ENCODE measurements around the gene EXOC4.

The EXOC4 gene

DNA sequence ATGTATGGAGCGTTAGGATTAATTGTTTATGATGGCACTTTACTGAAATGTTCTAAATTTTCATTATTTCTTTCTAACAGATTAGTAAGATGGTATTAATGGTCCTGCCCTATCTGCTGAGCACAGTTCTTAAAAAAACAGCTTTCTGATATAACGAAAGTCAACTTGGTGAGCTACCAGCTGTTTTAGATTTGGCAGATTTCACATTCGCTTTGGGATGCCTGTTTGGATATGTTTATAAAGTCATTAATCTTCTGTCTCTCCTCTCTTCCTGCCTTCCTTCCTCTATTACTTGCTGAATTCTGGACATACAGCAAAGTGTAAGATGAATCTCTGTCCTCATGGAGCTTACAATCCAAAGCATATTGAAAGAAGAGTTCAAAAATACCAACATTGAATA, 477.5 kb downstream of the EXOC4 start:
- no peak for DNase-seq

DNA sequence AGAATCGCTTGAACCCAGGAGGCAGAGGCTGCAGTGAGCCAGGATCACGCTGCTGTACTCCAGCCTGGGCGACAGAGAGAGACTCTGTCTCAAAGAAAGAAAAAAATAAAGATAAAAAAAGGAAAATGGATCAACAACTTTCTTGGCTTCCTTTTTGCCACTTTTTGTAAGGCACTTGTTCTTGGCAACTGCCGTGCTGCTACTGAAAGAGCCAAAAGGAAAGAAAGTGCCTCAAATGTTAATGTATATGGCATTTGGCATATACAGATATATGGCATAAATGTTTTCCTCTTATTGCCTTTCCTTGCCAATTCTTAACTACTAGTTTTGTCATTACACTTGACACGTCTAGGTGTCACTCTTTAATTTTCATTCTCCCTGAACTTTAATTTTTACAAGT, 480.5 kb downstream of the EXOC4 start:
- no peak for DNase-seq

DNA sequence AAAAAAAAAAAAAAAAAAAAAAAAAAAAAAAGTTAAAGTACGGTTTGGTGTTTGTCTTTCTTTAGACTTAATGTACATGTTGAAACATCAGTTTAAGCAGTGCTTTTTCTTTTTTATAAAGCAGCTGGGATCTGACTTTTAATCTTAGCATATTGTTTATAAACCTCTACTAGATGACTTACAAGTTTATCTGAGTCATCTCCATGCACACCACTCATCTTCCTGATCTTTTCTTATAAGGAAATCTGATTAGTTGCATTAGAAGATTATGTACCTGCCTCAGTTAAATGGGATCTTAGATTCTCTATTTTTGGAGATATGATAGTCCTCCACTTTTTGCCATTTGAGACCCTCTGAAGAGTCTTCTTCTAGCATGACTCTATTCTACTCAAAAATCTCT, 482.3 kb downstream of the EXOC4 start:
- no peak for DNase-seq

DNA sequence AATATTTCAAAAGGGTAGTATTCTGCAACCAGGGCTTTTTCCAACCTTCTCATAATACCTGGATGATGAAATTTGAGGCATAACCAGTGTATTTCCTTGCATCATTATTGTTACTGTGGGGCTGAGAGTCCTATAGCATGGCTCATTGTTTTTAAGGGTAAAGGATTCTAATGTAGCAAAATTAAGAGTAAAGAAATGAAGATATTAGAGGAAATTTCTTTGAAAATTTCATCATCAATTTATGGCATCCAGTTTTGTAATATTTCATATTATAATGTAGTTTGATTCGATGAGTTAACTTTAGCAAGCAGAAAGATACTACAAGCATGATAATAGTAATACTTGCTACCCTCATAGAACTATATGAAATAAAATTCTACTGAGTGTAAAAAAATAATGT, 486.9 kb downstream of the EXOC4 start:
- DNase-seq: no peak

DNA sequence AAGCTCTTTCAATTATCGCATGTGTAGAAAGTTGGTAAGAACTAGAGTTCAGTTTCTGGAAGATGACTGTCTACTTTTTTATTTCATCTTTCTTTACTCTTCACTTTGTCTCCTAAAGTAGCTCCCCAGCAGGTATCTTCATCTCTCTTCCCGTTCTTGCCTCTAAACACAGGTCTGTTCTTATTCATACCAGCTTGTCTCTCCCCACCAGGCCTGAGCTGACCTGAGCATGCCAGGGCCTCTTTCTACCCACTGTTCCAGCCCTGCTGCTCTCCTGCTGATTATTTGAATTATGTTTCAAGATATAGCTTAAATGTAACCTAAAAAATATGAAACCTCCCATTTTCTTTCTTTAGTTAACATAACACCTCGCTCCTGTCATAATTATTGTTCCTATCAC, 488.2 kb downstream of the EXOC4 start:
- no peak for DNase-seq

DNA sequence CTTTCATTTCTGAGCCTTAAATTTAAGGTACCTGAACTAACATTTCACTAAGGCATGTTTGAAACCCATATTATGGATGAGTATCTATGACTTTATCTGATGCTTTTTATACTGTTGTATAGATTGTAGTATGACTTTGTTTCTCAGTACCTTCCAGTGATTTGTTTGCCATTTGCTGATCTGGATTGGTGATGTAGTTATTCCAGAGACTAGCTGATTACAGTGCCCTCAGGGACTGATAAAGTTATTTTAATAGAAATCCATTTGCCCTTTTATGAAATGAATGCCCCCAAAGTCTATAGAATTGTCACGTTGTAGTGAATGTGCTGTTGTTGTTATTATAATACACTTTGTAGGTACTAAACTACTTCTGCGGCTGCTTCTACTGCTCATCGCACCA, 488.8 kb downstream of the EXOC4 start:
- no peak for DNase-seq

DNA sequence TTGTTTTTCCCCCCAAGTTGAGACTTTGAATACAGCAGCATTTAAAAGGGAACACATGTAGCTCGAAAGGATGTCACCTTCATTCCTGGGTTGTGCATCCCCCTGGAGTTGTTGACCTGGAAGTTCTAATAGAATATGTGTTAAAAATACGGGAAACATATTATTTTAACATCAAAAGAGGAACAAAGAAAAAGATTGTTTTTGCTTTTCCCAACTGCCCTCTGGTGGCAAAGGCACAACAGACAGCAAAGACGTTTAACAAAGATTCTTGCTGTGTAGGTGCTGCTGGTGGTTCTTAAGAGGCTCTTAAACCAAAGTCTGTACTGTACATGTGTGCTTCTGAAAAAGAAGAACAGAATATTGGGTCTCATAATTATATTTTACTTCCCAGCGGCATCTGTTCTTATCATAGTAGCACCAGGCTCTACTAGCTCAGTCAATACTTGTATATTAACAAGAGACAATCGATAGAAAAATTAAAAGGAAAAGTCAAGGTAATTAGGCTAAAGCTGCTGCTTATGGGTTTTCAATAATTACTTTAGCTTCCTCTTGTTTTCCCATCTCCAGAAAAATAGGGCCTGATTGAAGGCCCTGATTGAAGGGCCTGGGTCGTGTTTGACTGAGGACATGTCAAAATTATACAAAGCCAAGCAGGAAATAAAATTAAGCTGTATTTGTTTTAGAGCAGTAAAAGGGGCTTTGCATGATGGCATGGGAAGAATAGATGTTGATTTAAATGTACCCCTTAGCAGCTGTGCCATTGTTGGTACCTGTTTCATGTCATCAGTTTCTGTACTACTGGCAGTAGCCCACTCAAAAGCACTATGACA, 490.0 kb downstream of the EXOC4 start:
- no peak for DNase-seq

DNA sequence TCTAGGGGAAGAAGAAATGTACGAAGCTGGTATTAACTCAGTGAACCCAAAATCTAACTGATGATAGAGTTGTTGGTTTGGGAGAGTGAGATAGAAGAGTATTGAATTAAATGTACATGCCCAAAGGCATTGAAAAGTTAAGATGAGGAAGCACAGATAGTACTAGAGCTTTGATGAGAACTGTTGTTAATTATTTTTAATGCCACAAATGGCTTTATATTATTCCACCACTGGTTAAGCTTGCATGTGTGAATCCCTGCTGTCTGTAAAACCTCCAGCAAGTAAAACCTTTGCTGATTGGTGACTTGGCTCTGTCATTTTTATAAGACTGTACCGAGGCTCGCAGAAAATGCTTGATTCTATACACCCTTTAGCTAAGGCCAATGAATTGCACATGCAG, 491.6 kb downstream of the EXOC4 start:
- DNase-seq: no peak

DNA sequence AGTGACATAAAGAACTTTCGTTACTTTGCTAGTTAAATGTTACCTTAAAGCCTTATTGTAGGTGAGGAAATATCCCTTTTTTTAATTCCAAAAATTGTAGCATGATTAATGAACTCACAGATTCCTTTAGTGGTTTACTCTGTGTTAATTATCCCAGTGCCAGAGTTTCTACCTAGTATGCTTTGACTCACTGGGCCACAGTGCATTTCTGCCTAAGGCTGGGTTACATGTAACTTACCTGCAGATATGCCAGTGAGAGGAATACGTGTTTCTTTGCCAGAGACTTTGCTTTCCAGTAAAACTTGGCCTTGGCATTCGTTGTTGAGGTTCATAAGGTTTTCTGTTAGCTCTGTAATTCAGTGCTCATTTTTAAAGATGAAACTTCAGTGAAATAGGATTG, 493.4 kb downstream of the EXOC4 start:
- DNase-seq: no peak

DNA sequence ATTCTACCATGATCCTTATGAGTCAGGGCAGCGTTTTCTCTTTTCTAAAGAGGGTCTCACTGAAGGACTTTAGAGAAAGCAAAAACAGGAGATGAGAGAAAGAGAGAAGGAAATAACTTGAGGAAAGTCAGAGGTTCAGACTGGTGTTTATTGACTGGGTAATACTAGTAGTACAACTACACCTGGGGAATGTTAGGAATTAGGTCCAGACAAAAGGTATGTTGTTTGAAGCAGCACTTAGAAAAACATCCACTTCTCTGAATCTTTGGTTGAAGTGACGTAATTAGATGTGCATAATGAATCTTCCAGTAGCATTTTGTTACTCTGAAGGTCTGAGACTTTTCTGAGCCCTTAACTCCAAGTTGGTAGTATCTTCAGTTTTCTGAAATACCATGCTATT, 494.0 kb downstream of the EXOC4 start:
- no peak for DNase-seq

DNA sequence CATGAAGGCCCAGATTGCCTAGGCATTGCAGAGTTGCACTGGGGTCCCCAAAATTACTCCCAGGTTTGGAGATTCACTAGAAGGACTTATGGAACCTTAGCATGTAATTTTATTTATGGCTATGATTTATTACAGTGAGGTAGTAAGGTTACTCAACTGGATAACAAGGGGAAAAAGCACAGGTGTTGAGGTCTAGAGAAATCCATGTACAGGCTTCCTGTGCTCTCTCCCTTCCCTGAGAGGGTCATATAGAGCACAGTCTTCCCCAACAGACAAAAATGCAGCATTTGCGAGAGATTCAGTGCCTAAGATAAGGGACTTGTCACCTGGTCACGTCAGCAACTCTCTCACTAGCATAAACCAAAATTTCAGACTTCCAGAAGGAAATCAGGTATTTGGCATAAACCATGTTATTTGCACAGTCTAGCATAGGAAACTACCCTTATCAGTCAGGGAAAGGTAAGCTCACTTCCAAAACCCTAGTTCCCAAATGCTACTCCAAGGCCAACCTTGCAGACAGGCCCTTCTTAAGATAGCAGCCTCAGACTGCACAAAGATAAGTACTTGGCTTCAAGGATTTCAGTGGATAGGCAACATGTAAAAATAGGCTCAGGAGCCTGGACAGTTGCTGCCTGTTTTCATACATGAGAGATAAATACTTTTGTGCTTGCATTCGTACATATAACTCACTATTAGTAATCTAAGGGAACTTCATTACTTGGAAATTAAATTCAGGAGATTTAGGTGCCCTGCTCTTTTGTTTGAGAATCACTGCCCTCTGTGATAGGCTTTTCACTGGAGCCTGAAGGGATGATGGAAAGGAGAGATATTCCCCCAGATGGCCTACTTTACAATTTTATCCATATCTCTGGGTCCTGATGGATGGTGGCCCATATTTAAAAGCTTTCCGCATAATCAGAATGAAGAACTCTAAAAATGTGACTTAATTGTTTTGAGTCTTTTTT, 495.8 kb downstream of the EXOC4 start:
- no peak for DNase-seq

DNA sequence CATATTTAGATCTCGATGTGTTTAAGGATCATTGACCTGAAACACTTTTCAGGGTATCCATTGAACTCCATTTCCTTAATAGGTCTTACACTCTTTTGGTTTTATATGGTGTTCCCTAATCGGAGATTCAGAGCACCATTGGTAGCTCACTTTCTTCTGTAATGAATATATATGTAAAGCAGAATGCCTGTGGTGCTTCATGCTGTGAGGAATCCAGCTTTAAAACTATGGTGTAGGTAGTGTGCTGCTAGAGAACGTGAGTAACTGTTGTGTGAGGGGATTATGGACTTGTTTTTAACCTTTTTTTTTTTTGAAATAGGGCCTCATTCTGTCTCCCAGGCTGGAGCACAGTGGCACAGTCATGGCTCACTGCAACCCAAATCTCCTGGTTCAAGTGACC, 497.4 kb downstream of the EXOC4 start:
- DNase-seq: no peak

DNA sequence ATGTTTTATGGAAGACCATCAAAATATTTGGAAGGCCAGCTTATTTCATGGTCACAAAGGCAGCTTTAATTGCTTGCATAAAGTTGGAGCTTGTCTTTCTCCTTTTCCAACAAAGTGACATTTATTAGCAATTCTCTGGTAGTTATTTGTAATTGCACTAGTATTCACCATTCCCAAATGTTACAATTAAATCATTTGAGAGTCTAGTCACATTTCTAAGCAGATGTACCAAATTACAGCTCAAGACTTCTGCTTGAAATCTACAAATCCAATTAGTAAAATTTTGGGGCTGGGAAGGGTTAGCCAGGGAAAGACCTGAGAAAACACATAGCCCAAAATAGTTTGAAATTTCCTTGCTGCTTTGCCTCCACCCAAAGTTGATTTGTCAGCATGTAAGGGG, 498.2 kb downstream of the EXOC4 start:
- no peak for DNase-seq

DNA sequence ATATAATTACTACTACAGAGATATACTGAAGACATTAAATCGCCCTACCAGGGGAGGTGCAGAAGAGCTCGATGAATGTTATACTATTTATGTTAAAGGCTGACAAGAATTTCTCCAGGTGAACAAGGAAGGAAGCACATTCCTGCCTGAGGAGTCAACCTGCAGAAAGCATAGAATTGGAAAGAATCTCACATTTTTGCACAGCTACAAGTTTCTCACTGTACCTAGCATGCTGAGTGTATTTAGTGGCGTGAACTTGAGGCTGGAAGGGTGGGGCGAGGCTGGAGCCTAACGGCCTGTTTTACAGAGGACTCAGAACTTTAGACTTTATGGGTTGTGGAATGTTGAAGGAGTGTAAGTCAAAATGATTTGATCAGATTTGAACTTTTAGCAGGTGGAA, 500.6 kb downstream of the EXOC4 start:
- no peak for DNase-seq

DNA sequence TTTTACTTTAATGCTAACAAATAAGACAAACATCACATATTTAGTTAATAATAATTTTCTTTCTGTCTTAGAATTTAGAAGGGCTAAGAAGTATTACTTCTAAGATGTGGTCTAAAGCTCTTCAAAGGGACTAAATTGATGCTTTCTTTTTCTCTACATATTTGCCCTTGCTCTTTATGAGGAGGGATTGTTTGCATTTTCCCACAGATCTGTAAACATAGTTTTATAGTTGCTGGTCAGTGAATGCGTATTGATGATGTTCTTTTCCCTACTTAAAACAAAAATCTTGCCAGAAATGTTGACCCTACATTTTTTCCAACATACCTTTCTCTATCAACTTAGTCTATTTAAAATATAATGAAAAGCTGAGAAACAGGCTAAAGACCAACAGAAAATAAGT, 501.8 kb downstream of the EXOC4 start:
- no peak for DNase-seq

DNA sequence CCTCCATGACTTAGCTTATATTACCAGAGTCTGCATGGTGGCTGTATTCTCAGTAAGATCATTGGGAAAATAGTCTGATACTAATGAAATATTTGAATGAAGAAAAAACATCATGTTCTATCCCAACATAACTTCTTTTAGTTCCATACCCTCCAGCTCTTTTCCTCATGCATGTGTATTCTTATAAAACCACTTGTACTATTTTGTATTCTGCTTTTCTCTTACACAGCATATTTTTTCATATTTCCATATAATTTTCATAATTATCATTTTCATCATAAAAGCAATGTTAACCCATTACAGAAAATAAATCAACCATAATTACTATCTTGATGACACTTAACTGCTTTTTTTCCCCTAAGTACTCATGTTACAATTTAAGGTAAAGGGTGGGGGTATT, 503.0 kb downstream of the EXOC4 start:
- DNase-seq: no peak

DNA sequence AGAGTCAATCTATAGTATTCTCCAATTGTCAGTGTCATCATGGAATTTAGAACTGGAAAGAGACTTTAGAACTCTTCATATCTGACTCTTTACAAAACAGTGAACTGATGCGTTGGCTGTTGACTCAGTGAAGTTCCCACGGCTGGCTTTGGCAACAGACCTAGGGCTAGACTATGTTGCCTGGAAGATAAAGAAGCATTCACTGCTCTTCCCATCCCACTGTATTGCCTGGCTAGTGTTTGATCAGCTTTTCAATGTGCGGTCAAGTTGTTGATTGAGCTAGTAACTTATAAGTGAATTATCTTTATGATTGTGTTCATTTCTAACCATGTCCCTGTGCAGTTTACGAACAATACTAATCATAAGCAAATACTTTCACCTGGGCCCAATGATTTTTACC, 508.6 kb downstream of the EXOC4 start:
- no peak for DNase-seq

DNA sequence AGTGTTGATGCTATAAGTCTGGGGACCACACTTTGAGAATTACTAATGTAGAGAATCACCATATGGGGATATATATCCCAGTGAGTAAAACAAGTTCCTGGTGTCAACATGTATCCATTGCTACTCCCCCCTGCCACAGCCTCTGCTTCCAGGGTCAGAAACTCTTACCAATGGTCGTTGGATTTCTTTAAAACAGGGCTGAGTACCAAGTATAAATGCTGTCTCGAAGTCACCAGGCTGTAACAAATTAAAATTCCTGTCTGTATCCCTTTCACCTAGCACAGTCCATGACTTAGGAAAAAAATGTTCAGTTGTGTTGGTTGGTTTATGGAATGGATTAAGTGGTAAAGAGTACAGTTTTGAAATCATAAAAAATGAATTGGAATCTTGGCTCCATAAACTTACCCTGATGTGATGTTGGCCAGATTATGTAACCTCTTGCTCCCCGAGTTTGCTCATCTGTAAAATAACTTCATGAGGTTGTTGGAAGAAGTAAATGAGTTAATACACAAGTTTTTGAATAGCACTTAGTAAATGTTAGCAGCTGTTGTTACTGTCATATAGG, 510.3 kb downstream of the EXOC4 start:
- no peak for DNase-seq

DNA sequence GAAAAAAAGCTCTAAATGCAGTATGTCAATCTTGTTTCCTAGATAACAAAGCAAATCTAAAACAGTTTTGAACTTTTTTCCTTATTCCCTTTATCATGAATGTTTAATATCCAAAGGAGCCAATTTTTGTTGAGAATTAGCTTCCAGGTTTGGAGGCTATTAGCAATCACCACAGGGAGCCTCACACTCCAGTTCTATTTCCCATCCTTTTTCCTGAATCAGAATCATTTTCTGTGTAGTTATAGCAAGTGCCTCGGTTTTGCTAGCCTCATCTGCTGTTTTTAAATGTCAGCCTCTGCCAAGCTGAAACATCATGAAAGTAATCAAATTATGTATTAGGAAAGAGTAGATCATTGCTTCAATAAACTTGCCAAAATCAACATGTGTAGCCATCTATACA, 516.8 kb downstream of the EXOC4 start:
- no peak for DNase-seq

DNA sequence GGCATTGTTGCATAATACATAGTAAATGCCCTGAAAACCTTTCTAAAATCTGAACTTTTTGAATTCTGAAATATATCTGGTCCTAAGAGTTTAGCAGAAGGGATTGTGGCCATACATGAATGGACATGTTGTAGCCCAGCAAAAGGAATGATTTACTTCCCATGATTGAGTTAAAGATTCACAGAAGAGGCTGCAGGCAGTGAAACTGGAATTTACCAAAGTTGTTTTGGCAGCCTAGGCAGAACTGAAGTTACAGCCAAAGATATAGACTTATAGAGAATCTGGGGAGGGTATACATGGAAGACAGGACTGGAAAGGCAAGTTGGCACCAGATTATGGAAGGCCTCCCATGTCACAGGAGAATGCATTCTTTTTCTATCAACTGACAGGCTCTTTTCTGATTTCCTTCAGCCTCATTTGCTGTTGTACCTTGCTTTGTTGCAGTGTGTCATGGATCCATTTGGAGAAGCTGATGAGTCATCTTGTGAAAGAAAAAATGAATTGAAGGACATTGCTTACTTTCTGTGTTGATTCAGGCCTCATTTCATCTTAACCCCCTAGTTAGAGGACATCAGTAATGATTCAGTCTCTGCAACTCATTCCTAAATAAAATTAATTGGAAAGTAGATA, 518.1 kb downstream of the EXOC4 start:
- no peak for DNase-seq

DNA sequence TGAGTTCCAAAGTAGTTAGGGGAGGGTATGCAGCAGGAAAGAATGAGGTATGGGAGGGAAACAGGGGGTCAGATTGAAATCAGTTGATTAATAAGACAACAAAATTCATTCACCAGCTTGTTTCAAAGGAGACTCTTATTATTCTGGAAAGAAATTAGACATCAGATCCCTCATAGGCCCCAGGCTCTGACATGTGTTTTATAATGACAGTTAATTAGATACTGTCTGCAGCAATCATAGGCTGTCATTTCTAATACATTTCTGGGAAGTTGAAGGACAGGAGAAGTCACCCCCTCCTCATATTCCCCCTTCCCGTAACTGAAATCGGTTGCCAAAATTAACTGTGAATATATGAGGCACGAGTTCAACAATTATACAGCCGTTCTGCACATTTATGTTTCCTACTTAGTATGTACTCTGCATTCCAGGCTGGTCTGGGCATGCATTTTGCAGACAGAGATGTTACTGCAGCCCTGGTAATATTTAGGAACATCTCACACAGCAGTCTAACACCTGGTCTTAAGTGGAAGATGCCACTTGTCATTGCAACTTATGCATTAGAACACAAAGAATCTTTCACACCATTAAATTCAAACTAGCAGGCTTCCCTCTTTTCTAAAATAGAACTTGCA, 519.0 kb downstream of the EXOC4 start:
- DNase-seq: no peak

DNA sequence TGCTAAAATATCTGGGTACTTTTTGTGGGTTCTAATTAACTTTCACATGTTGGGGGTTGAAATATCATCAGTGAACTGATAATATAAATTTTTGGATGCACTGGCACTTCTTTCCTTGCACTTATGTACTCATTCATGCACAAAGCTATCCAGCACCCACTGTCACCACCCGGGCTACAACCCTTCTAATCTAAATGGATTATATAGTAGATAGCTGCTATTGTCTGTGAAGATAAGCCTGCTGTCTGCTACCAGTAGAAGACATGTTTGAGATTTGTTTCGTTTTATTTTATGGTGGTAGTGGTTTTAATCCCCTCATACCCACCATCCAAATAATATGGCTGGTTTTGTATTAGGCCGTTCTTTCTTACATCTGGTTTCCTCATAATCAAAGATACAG, 520.7 kb downstream of the EXOC4 start:
- DNase-seq: no peak

DNA sequence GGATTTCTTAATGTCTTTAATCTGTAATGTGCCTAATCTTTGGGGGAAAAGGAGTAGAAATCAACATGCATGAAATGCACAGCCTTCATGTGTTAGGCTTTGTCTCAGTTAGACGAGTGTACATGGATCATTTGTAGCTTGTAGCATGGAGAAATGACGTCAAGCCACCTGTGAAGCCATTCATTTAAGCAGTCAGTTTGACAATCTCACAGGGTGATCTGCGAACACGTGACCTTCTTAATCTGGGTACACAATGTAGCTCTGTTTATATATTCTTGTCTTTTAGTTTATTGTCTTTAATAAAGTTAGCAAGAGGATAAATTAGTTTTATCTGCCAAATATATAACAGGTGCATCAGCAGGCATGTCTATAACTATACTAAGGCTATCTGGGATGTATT, 522.3 kb downstream of the EXOC4 start:
- DNase-seq: no peak
